GM12878 (cell line): ENCODE measurements around the gene LGALS4. TPM values are rescaled to one million over a fixed set of nuclear protein-coding genes. Genes with fewer than 3 reads are reported as not detected.

ENCODE experiments used
- ATAC-seq: fragments of 200-7000 bp; cut with Tn5 transposase; 3 replicates; pipeline ENCODE4 v1.9.1; 2020; ENCODE audit warnings: mild to moderate bottlenecking, moderate library complexity
- BruUV-seq: library from RNA; stranded (reverse); fragments of 400-500 nt; replicated peaks from 2 replicates; lab custom pipeline; 2021; lab: Mats Ljungman, UMichigan
- CTCF ChIA-PET: fragments of 300-600 bp; sonication (Branson Sonifier 250); formaldehyde crosslinking; extraction: SDS; loops from one replicate; lab custom pipeline; 2021; ENCODE audit warnings: inconsistent platforms; lab: Yijun Ruan, JAX
- POLR2A ChIA-PET: fragments of 350-600 bp; formaldehyde crosslinking; extraction: SDS; loops from one replicate; lab custom pipeline; 2021; ENCODE audit warnings: inconsistent platforms; lab: Charles Lee
- RAD21 ChIA-PET: fragments of 300-600 bp; sonication (Branson Sonifier 250); formaldehyde crosslinking; loops from one replicate; lab custom pipeline; 2023; ENCODE audit warnings: antibody characterized with exemption; ENCODE audit not compliant: unreplicated experiment; lab: Charles Lee
- SMC1A ChIA-PET: fragments of 300-600 bp; sonication (Branson Sonifier 250); formaldehyde crosslinking; loops from one replicate; lab custom pipeline; 2023; ENCODE audit not compliant: unreplicated experiment, uncharacterized antibody; lab: Charles Lee
- DNase-seq: peaks from one replicate; pipeline ENCODE4 v3.0.0-alpha.2; 2011; ENCODE audit warnings: low read depth, low spot score
- FAIRE-seq: peaks from 3 replicates; lab custom pipeline; 2011; peaks lifted over from hg19 to GRCh38; lab: Jason Lieb, UNC
- H2AFZ ChIP-seq: 2 replicates; pipeline ENCODE4 v1.6.0; 2011; ENCODE audit warnings: low read depth, low read length, control low read depth; ENCODE audit not compliant: control insufficient read depth
- H3K27ac ChIP-seq: 2 replicates; pipeline ENCODE4 v1.5.1; 2011; ENCODE audit warnings: control low read depth; ENCODE audit not compliant: control insufficient read depth, insufficient read depth
- H3K27me3 ChIP-seq, 2 experiments: replicated peaks in 1 of 2; 2 replicates each; pipeline versions ENCODE4 v1.6.0 to v1.6.1; 2011; ENCODE audit warnings: low read length in 1 of 2; ENCODE audit not compliant: control insufficient read depth in 2 of 2, insufficient read depth in 2 of 2
- H3K36me3 ChIP-seq, 2 experiments: 2 replicates each; pipeline ENCODE4 v1.5.1; 2011; ENCODE audit warnings: low read length in 1 of 2; ENCODE audit not compliant: control insufficient read depth in 2 of 2, insufficient read depth in 2 of 2
- H3K4me1 ChIP-seq: 2 replicates; pipeline ENCODE4 v1.6.1; 2011; ENCODE audit warnings: mild to moderate bottlenecking, low read length, moderate library complexity, mixed read lengths; ENCODE audit not compliant: control insufficient read depth, insufficient read depth
- H3K4me2 ChIP-seq: 2 replicates; pipeline ENCODE4 v1.6.0; 2011; ENCODE audit warnings: control low read depth; ENCODE audit not compliant: control insufficient read depth, insufficient read depth
- H3K4me3 ChIP-seq: fragments of 200-600 bp; sonication (generic); 2 replicates; pipeline ENCODE4 v1.5.1; 2016
- H3K79me2 ChIP-seq: 2 replicates; pipeline ENCODE4 v1.6.0; 2011; ENCODE audit warnings: low read length; ENCODE audit not compliant: control insufficient read depth, insufficient read depth
- H3K9ac ChIP-seq: 2 replicates; pipeline ENCODE4 v1.8.0; 2011; ENCODE audit warnings: low read length, control low read depth, mixed read lengths; ENCODE audit not compliant: control insufficient read depth, insufficient read depth
- H3K9me3 ChIP-seq: replicated peaks from 3 replicates; pipeline ENCODE4 v1.5.1; 2011; ENCODE audit warnings: mild to moderate bottlenecking, low read length; ENCODE audit not compliant: control insufficient read depth, insufficient read depth
- H4K20me1 ChIP-seq: 2 replicates; pipeline ENCODE4 v1.6.0; 2011; ENCODE audit not compliant: control insufficient read depth, insufficient read depth
- CBX5 ChIP-seq: sonication (generic); IDR thresholded peaks from 2 replicates; pipeline ENCODE4 v1.6.1; 2016; ENCODE audit warnings: low read depth, moderate library complexity, mild to moderate bottlenecking, inconsistent platforms
- KLF5 ChIP-seq: fragments of 450-650 bp; IDR thresholded peaks from 2 replicates; pipeline ENCODE4 v1.6.1; 2014; ENCODE audit warnings: mild to moderate bottlenecking; ENCODE audit not compliant: partially characterized antibody
- SIX5 ChIP-seq: IDR thresholded peaks from 2 replicates; pipeline ENCODE4 v1.6.1; 2011; ENCODE audit warnings: mild to moderate bottlenecking, low read depth, low read length, moderate library complexity; ENCODE audit not compliant: severe bottlenecking
- SREBF1 ChIP-seq: IDR thresholded peaks from 2 replicates; pipeline ENCODE4 v1.6.1; 2012; ENCODE audit warnings: mild to moderate bottlenecking, low read length
- SREBF2 ChIP-seq: IDR thresholded peaks from 2 replicates; pipeline ENCODE4 v1.6.1; 2012; ENCODE audit warnings: mild to moderate bottlenecking, low read length
- STAT1 ChIP-seq: fragments of 450-650 bp; conservative IDR thresholded peaks from 2 replicates; pipeline ENCODE4 v1.6.1; 2014; ENCODE audit warnings: antibody characterized with exemption, mild to moderate bottlenecking
- TBL1XR1 ChIP-seq: IDR thresholded peaks from 2 replicates; pipeline ENCODE4 v1.6.1; 2012; ENCODE audit warnings: low read depth, low read length, improper control_type of control experiment
- WGBS: methylation state at CpG from one replicate; pipeline ENCODE4 v1.1.6; 2016; ENCODE audit warnings: low lambda C conversion rate; ENCODE audit not compliant: insufficient replicate concordance, insufficient coverage; ENCODE audit errors: missing lambda C conversion rate; 5-methylcytosine and 5-hydroxymethylcytosine counted together
- in situ Hi-C: fragments of 300-500 bp; cut with MboI; formaldehyde crosslinking; loops from 9 replicates; pipeline ENCODE4 v1.14.3; 2018; ENCODE audit warnings: mixed read lengths
- intact Hi-C: fragments of 100-400 bp; cut with micrococcal nuclease; formaldehyde crosslinking; loops from one replicate; pipeline ENCODE4 v1.14.2; 2022; ENCODE audit not compliant: unreplicated experiment
- polyA plus RNA-seq, 11 experiments: library from polyadenylated mRNA; depleted of rRNA in 4 of 11; unstranded in 6 of 11; stranded (reverse) in 5 of 11; fragments of >200 nt; fragmentation: Nextera tagmentation in 4 of 11; fragmentation: Illumina TruSeq in 1 of 11; extraction: Ambion mirVana in 4 of 11; extraction: Trizol in 1 of 11; gene quantifications; 1 replicate in 1 of 11; 2 replicates in 10 of 11; pipeline versions ENCODE4 v1.2.1 to v1.2.3, GENCODE V29; 2011 to 2016; ENCODE audit warnings: inconsistent platforms in 2 of 11, missing spikeins in 2 of 11, low read depth in 1 of 11
- total RNA-seq, 4 experiments: library from RNA; depleted of rRNA in 3 of 4; stranded (reverse); fragments of >200 nt in 3 of 4; fragmentation: Illumina TruSeq in 1 of 4; extraction: Trizol in 1 of 4; gene quantifications; 2 replicates each; pipeline versions ENCODE4 v1.2.1 to v1.2.3, GENCODE V29; 2013 to 2021
- TF ChIP-seq, protein P1 (sequence below): fragments of 150-350 bp; IDR thresholded peaks from 2 replicates; pipeline ENCODE4 v1.6.1; 2016; ENCODE audit warnings: low read depth, low read length
- TF ChIP-seq, protein P2 (sequence below): fragments of 450-650 bp; IDR thresholded peaks from 2 replicates; pipeline ENCODE4 v1.6.1; 2017; ENCODE audit warnings: mild to moderate bottlenecking

The LGALS4 gene
- total and polyA plus RNA-seq, 10 of the 15 experiments (the other 5 are each of a cell fraction or from before 2014, with no cell fraction given): 0.13 to 2.1 (median 0.26) TPM; not detected in 4

DNA sequence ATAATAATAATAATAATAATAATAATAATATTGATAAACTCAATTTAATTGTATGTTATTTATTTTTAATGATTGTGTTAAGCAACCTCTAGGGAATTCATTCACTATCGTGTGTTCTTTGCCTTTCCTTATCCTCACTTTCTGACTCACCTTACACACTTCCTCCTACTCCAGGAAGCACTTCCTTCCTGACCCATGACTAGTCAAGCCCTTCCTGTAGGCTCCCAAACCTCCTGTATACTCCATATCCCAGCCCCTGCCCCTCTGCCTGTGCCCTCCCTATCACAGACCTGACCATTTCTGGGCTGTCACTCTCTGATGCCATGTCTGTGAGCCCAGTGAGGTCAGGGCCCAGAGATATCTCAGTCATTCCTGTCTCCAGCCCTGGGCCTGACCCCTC lies 7.6 kb downstream of the LGALS4 start:
- no peak overlapping the region for H3K27ac ChIP-seq
- in situ Hi-C loops: no loop called here
- ATAC-seq: no peak
- ChIA-PET RAD21 (no interaction called here), SMC1A (interaction anchor here (0.6 kb wide), 1 partner anchor 9 kb away, joined by 3 read pairs; no protein-coding TSS in a partner anchor), CTCF (no interaction called here), POLR2A (no interaction called here)
- no peaks in the 10 kb centered on the region for H3K9me3 ChIP-seq
- no peaks in the 10 kb centered on the region for H3K4me1 ChIP-seq
- no peak for FAIRE-seq
- no peak overlapping the region for H2AFZ ChIP-seq
- no peak for DNase-seq
- H3K4me2 ChIP-seq: no peak overlapping the region
- H3K27me3 ChIP-seq: no peaks in the 10 kb centered on the region
- no peak overlapping the region for H3K9ac ChIP-seq
- no peaks in the 10 kb centered on the region for H4K20me1 ChIP-seq
- no peaks in the 10 kb centered on the region for H3K79me2 ChIP-seq
- no peaks in the 10 kb centered on the region for H3K36me3 ChIP-seq
- intact Hi-C loops: no loop called here
- BruUV-seq: no TSS peak
- TF ChIP-seq STAT1: no peak
- no peak for TF ChIP-seq SREBF2
- TF ChIP-seq SREBF1: no peak
- no peak for TF ChIP-seq CBX5
- no peak for TF ChIP-seq KLF5
- TF ChIP-seq, protein P1, sequence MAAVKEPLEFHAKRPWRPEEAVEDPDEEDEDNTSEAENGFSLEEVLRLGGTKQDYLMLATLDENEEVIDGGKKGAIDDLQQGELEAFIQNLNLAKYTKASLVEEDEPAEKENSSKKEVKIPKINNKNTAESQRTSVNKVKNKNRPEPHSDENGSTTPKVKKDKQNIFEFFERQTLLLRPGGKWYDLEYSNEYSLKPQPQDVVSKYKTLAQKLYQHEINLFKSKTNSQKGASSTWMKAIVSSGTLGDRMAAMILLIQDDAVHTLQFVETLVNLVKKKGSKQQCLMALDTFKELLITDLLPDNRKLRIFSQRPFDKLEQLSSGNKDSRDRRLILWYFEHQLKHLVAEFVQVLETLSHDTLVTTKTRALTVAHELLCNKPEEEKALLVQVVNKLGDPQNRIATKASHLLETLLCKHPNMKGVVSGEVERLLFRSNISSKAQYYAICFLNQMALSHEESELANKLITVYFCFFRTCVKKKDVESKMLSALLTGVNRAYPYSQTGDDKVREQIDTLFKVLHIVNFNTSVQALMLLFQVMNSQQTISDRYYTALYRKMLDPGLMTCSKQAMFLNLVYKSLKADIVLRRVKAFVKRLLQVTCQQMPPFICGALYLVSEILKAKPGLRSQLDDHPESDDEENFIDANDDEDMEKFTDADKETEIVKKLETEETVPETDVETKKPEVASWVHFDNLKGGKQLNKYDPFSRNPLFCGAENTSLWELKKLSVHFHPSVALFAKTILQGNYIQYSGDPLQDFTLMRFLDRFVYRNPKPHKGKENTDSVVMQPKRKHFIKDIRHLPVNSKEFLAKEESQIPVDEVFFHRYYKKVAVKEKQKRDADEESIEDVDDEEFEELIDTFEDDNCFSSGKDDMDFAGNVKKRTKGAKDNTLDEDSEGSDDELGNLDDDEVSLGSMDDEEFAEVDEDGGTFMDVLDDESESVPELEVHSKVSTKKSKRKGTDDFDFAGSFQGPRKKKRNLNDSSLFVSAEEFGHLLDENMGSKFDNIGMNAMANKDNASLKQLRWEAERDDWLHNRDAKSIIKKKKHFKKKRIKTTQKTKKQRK: no peak
- no peak for TF ChIP-seq SIX5
- TF ChIP-seq TBL1XR1: no peak
- TF ChIP-seq, protein P2, sequence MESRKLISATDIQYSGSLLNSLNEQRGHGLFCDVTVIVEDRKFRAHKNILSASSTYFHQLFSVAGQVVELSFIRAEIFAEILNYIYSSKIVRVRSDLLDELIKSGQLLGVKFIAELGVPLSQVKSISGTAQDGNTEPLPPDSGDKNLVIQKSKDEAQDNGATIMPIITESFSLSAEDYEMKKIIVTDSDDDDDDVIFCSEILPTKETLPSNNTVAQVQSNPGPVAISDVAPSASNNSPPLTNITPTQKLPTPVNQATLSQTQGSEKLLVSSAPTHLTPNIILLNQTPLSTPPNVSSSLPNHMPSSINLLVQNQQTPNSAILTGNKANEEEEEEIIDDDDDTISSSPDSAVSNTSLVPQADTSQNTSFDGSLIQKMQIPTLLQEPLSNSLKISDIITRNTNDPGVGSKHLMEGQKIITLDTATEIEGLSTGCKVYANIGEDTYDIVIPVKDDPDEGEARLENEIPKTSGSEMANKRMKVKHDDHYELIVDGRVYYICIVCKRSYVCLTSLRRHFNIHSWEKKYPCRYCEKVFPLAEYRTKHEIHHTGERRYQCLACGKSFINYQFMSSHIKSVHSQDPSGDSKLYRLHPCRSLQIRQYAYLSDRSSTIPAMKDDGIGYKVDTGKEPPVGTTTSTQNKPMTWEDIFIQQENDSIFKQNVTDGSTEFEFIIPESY: no peak
- no peak overlapping the region for H3K4me3 ChIP-seq
- 5% methylated on average over 1 of the region's 1 CpG for WGBS
